GM19240 (cell line): ENCODE measurements around the gene FBXO34.

Experiments
- DNase-seq: peaks from one replicate; pipeline ENCODE4 v3.0.0; 2011; ENCODE audit warnings: low spot score; ENCODE audit not compliant: insufficient read length

FBXO34 gene, protein sequence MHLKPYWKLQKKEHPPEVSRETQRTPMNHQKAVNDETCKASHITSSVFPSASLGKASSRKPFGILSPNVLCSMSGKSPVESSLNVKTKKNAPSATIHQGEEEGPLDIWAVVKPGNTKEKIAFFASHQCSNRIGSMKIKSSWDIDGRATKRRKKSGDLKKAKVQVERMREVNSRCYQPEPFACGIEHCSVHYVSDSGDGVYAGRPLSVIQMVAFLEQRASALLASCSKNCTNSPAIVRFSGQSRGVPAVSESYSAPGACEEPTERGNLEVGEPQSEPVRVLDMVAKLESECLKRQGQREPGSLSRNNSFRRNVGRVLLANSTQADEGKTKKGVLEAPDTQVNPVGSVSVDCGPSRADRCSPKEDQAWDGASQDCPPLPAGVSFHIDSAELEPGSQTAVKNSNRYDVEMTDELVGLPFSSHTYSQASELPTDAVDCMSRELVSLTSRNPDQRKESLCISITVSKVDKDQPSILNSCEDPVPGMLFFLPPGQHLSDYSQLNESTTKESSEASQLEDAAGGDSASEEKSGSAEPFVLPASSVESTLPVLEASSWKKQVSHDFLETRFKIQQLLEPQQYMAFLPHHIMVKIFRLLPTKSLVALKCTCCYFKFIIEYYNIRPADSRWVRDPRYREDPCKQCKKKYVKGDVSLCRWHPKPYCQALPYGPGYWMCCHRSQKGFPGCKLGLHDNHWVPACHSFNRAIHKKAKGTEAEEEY

DNA sequence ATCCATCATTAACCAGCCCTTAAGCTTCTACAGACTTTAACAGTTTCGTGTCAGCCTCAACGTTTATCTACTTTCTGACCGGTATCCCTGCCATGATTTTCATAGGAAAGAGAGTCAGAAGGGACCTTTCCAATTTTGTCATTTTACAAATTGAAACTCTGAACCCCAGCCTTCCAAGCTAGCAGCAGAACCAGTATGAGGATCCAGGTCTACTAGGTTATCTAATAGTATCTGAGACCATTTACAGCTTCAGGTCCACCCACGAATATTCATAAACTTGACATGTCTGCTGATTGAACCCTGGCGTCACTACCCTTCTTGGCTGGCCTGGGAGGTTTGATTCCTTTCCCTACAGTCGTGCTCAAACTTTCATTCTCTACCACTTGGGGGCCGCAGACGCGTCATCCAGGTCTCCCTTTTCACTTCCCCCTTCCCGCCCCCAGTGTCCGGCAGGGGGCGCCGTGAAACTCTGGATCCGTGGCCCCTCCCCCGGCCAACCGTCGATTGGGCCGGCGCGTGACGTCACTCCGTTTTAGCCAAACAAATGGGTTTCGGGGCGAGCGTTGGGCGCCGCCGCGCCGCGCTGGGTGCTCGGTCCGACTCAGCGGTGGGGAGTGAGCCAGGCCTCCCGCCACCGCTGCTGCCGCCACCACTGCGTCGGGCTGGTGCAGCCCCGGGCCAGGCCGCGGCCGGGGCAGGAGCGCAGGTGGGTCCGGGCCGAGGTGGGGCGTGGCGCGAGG lies at the start of gene FBXO34:
TSS of gene FBXO34 (plus strand) at position 590 of the 740 bp plus-strand sequence. CDS start 78,970 bp downstream, outside the sequence.
- peak; percentile 84 for DNase-seq

DNA sequence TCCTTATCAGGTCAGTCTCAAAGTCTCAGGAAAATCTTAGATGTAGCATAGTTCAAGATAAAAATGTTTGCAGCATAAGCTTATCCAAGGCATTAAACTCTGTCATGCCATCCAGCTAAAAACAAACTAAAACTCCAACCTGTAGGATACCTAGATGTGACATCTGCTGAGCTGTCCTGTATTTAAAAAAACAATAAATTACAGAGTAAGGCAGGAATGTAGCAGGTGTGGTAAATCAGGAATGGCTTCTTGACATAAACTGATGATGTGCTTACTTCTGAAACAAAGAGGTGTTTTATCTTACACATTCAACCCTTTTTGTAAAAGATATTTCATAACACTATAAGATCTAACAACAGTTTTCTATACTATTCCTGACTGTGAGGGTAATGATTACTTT lies 49.3 kb upstream of the FBXO34 start:
- DNase-seq: no peak

DNA sequence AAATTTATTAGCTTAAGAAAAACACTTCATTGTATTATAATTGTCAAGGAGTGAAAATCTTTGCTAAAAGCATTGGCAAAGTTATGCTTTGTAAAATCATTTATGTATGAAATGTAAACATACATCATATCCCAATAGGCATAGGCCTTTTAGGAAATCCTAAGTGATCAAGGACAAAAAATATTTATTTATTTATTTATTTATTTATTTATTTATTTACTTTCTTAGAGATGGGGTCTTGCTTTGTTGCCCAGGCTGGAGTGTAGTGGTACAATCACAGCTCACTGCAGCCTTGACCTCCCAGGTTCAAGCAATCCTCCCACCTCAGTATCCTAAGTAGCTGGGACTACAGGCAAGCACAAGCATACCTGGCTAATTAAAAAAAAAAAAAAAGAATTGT lies 47.9 kb upstream of the FBXO34 start:
- DNase-seq: no peak

DNA sequence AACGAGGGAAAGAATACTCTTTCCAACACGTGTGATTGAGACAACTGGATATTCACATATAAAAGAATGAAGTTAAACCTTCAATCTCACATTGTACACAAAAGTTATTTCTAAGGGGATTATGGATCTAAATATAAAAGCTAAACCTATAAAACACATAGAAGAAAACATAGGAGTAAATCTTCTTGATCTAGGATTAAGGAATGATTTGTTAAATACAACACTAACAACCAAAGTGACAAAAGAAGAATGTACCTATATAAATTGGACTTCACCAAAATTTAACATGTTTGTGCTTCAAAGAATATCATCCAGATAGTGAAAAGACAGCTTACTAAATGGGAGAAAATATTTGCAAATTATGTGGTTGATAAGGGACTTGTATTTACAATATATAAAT lies 43.0 kb upstream of the FBXO34 start:
- no peak for DNase-seq

DNA sequence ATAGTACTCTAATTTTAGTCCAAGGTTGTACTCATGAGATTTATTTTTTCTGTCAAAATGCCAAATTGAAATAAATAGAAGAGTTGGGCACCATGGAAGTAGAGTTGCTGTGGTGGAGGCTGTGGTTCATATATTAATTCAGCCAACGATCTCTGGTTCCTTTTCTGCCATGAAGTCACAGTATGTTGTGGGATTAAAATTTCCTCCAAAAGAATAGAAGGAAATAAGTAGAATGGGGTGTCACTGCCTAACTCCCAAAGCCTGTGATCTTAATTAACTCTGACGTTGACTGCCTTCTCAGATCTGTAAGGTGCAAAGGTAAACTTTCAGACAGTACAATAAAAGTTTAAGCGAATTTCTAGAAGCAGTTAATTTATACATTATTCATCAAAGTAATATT lies 37.6 kb upstream of the FBXO34 start:
- no peak for DNase-seq

DNA sequence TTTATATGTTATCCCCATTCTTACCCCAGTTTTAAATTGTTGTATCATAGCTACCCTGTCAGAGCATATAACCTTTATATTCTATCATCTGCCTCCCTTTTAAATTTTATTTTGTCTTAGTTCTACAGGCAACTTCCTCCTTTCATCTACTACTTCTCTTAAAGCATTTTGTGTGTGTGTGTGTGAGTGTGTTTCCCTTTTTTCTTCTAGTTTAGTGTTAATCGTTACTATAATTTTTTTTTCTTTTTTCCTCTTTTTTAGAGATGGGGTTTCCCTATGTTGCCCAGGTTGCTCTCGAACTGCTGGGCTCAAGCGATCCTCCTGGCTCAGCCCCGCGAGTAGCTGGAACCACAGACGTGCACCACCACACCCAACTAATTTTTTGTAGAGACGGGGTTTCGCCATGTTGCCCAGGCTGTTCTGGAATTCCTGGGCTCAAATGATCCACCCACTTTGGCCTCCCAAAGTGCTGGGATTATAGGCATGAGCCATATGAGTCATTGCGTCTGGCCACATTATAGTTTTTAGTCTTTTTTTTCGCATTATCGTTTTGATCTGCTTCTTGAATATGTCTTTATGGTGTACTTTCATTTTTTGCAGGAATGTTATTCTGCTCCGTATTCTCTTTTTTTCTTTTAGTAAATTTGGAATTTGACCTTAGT lies 33.1 kb upstream of the FBXO34 start:
- DNase-seq: no peak

DNA sequence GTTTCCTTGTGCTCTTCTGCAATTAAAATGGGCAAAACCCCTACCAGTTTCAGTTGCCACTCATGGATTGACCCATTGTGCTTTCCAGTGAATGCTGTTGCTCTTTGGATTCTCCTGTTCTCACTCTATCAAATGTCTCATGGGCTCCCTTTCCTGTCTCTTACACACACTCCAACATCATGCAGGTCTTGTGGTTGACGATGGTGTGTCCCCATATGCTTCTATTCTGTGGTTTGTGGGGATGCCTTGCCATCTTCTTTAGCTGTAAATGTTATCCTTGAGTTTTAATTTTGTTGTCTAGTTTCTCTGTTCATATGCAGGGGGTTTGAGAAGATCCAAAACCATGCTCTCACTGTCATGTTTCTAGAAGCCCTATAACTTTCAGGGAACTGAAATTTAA lies 31.9 kb upstream of the FBXO34 start:
- DNase-seq: no peak

DNA sequence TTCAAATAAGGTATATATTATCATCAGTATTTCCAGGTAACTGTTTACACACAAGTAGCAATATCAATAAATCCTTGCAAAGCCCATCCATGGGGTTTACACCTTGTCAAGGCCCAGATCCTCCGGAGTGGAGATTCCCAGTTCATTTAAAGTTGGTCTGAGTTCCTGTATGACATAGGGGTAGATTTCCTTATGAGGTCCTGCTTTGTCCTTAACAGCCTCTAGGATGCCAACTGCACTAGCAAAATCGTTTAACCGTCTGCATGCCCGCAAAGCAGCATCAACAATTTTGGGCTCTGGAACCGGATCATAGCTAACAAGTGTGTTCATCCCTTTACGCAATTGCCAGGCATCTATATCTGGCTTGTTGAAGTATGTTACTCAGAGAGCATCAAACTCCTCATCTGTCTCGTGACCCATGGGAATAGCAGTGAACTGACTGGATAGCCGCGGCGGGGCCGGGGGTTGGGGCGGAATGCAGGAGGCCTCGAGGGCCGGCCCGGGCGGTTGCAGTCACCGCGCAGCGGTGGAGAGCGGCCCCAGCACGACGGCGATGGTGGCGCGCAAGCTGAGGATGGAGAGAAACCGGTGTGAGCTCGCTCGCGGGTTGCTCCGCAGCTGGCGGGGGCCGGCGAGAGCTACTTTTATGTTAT lies 30.6 kb upstream of the FBXO34 start:
- no peak for DNase-seq

DNA sequence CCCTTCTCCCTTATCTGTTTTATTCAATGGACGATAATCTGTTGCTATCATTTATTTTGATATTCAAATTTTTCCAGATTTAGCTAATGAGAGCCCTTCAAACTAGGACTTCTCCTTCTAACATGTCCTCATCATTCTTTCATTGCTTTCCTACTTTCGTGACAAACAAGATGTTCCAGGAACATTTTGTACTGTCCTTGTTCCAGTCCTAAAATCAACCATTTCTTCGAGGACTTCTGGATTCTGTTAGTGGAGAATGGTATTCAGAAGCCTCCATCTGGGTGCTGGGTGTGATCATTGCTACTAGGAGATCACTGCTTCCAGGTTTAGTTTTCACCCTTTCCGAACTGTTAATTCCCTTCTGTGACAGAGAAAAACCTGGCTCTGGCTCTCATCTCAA lies 29.5 kb upstream of the FBXO34 start:
- no peak for DNase-seq

DNA sequence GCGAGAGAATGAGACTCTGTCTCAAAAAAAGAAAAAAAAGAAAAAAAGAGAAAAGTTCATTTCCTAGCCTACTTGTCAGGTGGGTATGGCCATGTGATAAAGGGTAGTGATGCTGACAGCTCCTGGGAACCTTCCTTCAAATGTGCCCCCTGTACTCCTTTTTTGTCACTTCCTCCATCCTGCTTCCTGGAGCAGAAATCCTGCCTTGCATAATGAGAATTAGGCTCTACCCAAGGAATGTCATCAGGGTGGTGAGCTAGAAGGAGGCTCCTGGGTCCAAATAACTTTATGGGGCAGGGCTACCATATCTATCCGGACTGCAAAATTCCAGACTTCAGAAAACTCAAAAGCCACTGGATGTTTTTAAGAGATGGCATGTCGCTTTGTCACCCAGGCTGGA lies 27.8 kb upstream of the FBXO34 start:
- DNase-seq: no peak

DNA sequence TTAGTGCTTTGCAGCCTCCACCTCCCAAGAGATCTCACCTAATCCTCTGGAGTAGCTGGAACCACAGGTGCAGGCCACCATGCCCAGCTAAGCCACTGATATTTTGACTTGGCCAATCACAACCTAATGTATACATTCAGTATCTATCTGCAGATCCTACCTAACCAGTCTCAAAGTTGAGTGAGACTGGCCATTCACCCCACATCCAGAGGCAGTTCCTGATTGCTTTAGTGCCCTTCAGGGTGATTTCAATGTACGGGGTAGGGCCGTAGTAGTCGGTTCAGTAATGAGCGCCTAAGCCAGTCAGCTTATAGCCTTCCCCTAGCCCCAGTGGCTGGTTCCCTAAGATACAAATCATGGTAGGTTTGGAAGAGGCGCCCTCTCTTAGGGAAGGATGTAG lies 27.4 kb upstream of the FBXO34 start:
- no peak for DNase-seq

DNA sequence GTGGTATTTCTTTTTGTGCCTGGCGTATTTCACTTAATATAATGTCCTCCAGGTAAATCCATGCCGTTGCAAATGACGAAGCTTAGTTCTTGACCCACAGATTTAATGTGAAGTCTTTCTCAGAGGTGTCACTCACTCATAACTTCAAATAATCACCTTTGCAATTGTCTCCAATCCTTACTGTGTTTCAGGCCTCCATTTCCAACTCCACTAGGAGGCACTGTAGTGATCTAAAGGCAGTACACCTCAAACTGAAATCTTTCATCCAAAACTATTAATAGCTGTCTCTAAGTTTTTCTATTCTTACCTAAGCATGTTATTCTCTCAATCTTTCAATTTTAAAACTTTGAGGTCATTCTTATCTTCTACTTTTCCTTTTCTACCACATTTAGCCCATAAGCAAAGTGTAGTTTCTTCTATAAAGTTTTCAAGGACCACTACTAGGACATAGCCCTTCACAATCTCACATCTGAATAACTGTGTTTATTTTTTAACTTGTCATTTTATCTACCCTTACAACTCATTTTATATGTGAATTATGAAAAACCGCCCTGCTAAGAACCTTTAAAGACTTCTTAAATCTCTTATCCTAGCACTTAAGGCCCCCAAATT lies 25.5 kb upstream of the FBXO34 start:
- DNase-seq: peak; percentile 39

DNA sequence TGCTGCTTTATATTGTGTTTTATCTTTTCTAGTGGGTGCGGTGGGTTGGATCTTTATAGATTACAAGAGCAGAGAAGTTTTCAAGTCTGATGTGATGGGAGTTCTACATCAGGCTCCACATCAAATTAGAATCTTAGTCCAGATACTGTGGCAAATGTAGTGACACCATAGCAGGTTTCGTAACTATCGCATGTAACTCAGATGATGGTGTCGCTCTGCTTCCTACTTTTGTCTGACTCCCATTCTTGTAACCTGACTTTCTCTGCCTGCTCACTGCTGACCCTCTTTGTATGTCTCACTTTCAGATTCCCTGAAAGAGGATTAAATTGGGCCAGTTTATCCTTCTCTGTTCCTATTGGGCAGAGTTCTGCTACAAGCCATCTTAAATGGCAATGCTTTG lies 22.8 kb upstream of the FBXO34 start:
- no peak for DNase-seq

DNA sequence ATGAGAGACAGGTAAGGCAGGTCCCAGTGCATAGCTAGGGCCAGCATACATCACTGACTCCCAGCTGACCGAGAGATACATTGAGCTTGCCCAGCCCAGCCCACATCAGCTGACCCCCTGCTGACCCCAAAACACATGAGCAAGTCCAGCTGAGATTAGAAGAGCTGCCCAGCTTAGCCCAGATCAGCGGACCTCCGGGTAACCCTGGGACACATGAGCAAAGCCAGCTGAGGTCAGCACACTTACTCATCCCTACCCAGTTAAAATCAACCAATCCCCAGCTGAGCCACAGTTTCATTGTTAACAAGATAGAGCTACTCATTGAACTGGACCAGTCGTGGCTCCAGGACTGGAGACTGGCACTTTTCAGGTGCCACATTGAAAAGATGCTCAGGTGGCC lies 21.8 kb upstream of the FBXO34 start:
- no peak for DNase-seq

DNA sequence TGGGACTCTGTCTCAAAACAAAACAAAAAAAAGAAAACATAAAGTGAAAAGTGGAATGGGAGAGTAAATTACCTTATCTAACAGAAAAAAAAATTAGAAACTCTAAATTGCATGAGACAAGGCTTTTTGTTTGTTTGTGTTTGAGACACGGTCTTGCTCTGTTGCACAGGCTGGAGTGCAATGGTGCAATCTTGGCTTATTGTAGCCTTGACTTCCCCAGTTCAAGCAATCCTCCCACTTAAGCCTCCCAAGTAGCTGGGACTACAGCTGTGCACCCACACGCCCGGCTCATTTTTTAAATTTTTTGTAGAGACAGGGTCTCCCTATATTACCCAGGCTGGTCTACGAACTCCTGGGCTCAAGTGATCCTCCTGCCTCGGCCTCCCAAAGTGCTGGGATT lies 17.9 kb upstream of the FBXO34 start:
- no peak for DNase-seq

DNA sequence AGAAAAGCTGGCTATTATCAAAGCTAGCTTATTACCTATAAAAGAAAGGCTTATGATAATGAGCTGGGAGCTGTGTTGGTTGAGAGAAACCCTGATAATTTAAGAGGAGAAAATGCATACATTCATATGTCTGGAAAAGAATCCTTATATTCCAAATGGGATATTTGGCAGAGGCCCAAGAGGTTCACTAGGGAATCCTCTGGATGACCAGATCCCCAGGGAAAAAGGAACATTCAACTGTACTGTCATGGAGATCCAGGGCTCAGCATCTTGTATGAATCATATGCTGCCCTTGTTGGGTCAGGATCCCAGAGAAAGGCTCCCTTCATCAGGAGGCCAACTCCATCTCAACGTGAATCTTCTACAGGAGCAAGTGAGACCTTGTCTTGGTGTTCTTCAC lies 16.6 kb upstream of the FBXO34 start:
- no peak for DNase-seq

DNA sequence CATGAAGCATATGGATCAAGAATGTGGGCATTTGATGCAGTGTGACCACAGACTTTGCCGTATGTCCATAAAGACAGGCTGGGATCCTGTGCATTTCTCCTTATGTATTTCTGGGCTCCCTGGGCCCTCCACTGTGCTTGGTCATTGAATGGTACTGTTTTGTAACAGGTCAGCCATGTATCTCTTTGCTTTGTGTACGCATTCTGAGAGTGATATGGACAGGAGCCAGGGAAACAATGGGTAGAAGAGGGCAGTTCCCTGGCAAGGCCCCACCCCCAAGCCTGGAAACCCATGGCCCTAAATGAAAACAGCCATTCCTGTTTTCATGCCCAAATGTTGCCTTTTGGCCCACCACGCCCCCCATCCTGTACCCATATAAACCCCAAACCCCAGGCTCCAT lies 15.2 kb upstream of the FBXO34 start:
- DNase-seq: no peak

DNA sequence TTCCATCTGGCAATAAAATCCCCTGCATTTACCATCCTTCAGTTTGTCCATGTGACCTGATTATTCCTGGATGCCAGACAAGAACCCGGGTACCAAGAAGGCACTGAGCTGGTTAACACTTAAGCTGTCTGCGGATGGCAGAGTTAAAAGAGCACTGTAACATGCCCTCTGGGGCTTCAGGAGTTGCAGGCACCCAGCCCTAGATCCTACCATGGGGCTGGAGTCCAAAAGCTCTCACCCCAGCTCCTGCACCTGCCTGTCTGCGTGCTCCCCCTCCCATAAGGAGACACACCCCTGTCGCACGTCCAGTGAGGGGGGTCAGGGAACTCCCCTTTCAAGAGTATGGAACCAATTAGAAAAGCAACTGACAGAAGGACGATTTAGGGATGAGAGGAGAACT lies 14.6 kb upstream of the FBXO34 start:
- no peak for DNase-seq

DNA sequence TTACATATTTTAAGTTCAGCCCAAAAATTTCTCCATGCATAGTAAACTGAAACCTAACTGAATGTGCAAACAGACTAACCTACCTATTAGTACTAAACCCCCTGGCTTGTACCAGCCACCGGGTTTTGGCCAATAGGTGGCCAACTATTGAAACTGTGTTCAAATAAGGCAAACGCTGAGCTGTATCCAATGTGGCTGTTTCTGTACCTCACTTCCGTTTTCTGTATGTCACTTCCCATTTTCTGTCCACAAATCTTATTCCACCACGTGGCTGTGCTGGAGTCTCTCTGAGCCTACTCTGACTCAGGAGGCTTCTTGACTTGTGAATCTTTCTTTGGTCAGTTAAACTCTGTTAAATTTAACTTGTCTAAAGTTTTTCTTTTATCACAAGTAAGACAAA lies 6.0 kb upstream of the FBXO34 start:
- no peak for DNase-seq

DNA sequence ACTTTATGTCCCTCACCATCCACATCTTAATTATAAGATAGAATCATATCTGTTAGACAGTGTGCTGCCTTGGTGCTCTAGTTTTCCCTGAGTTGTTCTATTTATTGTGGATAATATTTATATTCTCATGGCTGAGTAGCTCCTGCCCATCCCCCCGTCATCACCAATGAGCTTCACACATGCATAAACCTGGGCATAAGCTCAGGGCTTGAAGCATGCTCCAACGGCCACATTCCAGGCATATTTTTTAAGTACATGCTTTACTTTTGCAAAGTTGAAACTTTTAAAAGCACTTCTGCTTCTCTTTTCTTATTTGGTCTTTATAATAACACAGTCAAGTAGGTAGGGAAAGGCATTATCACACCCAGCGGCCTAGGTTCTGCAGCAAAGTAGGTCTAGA lies 3.4 kb upstream of the FBXO34 start:
- no peak for DNase-seq
